Measurements from ENCODE around the gene REPIN1. TPM values are rescaled to one million over a fixed set of nuclear protein-coding genes. Genes with fewer than 3 reads are reported as not detected.

Gene REPIN1
- total RNA-seq, 2 donors from 2014 or later, result 53.9 to 84.2 TPM

DNA sequence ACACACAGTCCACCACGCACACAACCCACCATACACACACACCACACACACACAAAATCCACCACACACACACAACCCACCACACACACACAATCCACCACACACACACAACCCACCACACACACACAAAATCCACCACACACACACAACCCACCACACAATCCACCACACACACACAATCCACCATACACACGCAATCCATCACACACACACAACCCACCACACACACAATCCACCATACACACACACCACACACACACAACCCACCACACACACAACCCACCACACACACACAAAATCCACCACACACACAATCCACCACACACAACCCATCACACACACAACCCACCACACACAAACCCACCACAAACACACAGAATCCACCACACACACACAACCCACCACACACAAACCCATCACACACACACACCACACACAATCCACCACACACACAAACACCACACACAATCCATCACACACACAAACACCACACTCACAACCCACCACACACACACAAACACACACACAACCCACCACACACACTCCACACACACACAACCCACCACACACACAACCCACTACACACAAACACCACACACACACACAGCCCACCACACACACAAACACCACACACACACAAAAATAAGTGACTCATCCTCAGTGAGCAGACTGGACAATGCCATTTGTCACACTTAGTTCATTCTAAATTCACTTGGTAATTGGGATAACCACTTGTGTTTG lies 8.8 kb upstream of the REPIN1 start:
- Mint-ChIP-seq H3K4me3 (peak overlapping the region; percentile 75), H3K4me1 (ENCODE audit: low read depth in 2 of 2) (peaks cover 38 to 39% of the 10 kb centered on the region in 2 donors), H3K27ac (peak overlapping the region; percentile 81 to 82), H3K9me3 (peaks cover 9% of the 10 kb centered on the region), H3K36me3 (peaks cover 5% of the 10 kb centered on the region), H3K27me3 (no peaks in the 10 kb centered on the region)
- ATAC-seq (no peak), DNase-seq (ENCODE audit: low spot score) (no peak)

DNA sequence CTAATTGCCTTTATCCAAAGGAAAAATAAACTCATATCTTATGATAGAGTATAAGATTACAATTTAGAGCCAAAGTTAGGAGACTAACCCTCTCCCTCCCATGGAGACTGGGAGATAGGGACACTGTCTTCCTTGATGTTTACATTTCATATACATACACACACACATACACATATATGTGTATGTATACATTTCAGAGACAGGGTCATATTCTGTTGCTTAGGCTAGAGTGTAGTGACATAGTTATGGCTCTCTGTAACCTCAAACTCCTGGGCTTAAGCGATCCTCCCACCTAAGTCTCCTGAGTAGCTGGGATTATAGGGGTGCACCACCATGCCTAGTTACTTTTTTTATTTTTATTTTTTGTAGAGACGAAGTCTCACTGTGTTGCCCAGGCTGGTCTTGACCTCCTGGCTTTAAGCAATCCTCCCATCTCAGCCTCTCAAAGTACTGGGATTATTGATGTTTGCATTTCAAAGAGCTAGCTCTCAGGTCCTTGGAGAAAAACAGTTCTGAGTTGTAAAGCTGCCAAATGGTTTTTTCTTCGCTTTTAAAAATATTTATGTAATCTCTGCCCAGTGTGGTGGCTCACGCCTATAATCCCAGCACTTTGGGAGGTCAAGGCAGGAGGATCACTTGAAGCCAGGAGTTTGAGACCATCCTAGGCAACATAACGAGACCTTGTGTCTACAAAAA lies 8.1 kb upstream of the REPIN1 start:
- Mint-ChIP-seq H3K4me3 (peak overlapping the region; percentile 75), H3K4me1 (ENCODE audit: low read depth in 2 of 2) (peaks cover 38 to 39% of the 10 kb centered on the region in 2 donors), H3K36me3 (peaks cover 5% of the 10 kb centered on the region), H3K9me3 (peaks cover 9% of the 10 kb centered on the region), H3K27me3 (no peaks in the 10 kb centered on the region), H3K27ac (peak overlapping the region; percentile 81 to 82)
- DNase-seq (ENCODE audit: low spot score) (no peak), ATAC-seq (no peak)

- Mint-ChIP-seq H3K9me3 (peaks cover 9% of the 10 kb centered on the region), H3K27ac (no peak overlapping the region), H3K4me3 (no peak overlapping the region), H3K4me1 (ENCODE audit: low read depth in 2 of 2) (peaks cover 37 to 38% of the 10 kb centered on the region in 2 donors), H3K36me3 (peaks cover 5% of the 10 kb centered on the region), H3K27me3 (no peaks in the 10 kb centered on the region)
- ATAC-seq (no peak), DNase-seq (ENCODE audit: low spot score) (no peak)
Measured at GRCh38 chr7:150361402-150361801, 7.2 kb upstream of the REPIN1 start.

DNA sequence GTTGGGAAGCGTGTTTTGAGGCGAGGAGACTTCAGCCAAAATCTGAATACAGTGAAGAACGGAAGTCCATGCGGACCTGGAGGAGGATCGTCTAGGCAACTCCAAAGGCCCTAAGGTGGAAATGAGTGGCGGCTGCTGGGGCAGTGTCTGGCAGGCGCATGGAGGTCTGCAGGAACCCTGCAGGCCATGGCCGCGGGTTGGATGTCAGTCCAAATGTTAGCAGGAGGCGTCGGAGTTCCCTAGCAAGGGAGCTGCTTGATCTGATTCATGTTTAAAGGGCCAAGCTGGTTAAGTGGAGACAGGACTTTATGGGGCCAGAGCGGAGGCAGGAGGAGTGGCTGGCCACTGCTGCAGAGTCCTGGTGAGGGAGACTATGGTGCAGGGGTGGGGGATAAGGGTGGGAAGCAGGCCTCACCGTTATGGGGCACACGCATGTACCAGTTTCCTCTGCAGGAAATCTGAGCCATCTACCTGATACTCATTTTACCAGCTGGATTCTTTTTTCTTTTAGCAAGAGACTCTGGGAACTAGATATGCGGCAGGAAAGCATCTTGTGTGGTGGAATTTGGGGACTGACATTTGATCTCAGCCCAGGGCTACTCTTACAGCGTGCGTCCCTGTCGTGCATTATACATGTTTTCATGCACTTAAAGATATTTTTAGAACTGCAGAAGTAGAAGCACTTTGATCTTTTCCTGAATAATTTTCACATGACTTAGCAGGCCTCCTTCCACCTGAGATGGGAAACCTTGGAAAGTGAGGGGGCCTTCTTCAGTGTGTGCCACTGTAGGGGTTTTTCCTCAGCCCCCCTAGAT lies 6.6 kb upstream of the REPIN1 start:
- Mint-ChIP-seq H3K27ac (no peak overlapping the region), H3K9me3 (peaks cover 9% of the 10 kb centered on the region), H3K4me1 (ENCODE audit: low read depth in 2 of 2) (peaks cover 35 to 38% of the 10 kb centered on the region in 2 donors), H3K4me3 (no peak overlapping the region), H3K27me3 (no peaks in the 10 kb centered on the region), H3K36me3 (peaks cover 5% of the 10 kb centered on the region)
- ATAC-seq, result no peak
- no peak for DNase-seq (ENCODE audit: low spot score)

- Mint-ChIP-seq H3K4me1 (ENCODE audit: low read depth in 2 of 2) (peaks cover 23 to 26% of the 10 kb centered on the region in 2 donors), H3K27me3 (no peaks in the 10 kb centered on the region), H3K9me3 (peaks cover 9% of the 10 kb centered on the region), H3K36me3 (peaks cover 5% of the 10 kb centered on the region), H3K27ac (no peak overlapping the region), H3K4me3 (no peak overlapping the region)
- ATAC-seq, result no peak
- no peak for DNase-seq (ENCODE audit: low spot score)
Measured at GRCh38 chr7:150363370-150363769, 5.3 kb upstream of the REPIN1 start.

DNA sequence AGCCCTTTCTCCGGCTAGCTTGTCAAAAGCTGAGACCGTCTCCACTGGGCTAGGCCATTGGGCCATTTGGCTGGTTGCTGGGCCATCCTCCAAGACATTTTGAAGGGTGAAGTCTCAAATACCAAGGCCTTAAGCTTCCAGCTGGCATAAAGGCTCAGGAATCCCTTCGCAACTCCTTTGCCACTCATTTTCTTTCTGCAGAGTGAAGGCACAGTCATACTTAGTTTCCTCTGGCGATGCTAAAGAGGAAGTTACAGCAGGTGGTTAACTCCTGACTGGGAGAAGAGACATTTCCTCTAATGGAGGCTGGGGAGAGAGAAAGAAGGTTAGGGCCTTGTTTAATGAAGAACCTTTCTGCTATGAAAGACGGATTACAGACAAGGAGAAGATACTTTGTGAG lies 4.8 kb upstream of the REPIN1 start:
- no peak for ATAC-seq
- H3K27me3 Mint-ChIP-seq, result no peaks in the 10 kb centered on the region
- DNase-seq (ENCODE audit: low spot score), result peak; percentile 13
- H3K9me3 Mint-ChIP-seq, result peaks cover 9% of the 10 kb centered on the region
- H3K27ac Mint-ChIP-seq, result no peak overlapping the region
- H3K4me1 Mint-ChIP-seq (ENCODE audit: low read depth in 2 of 2), result peaks cover 18 to 21% of the 10 kb centered on the region in 2 donors
- H3K4me3 Mint-ChIP-seq, result no peak overlapping the region
- peaks cover 5% of the 10 kb centered on the region for H3K36me3 Mint-ChIP-seq

DNA sequence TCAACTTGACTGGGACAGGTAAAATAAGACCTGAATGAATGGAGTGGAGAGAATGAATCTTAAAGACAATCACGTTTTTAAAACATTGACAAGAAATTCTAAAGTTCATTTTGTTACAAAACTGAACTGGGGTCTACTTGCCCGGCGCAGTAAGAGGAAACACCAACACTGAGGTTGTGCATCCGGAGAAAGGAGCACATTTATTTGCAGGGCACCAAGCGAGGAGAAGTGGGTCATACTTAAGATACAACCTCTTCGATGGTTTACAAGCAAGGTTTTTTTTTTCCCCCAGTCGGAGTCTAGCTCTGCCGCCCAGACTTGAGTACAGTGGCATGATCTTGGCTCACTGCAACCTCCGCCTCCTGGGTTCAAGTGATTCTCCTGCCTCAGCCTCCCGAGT lies 3.4 kb upstream of the REPIN1 start:
- H3K36me3 Mint-ChIP-seq, result peaks cover 1% of the 10 kb centered on the region
- no peaks in the 10 kb centered on the region for H3K27me3 Mint-ChIP-seq
- H3K9me3 Mint-ChIP-seq, result peaks cover under 1% of the 10 kb centered on the region
- peaks cover 13 to 16% of the 10 kb centered on the region in 2 donors for H3K4me1 Mint-ChIP-seq (ENCODE audit: low read depth in 2 of 2)
- ATAC-seq (no peak), DNase-seq (ENCODE audit: low spot score) (no peak)
- no peak overlapping the region for H3K27ac Mint-ChIP-seq
- no peak overlapping the region for H3K4me3 Mint-ChIP-seq

- peaks cover 15 to 17% of the 10 kb centered on the region in 2 donors for H3K4me1 Mint-ChIP-seq (ENCODE audit: low read depth in 2 of 2)
- H3K27me3 Mint-ChIP-seq, result no peaks in the 10 kb centered on the region
- no peaks in the 10 kb centered on the region for H3K9me3 Mint-ChIP-seq
- no peaks in the 10 kb centered on the region for H3K36me3 Mint-ChIP-seq
- peak overlapping the region in 1 of 2 donors; percentile 27 for H3K27ac Mint-ChIP-seq
- H3K4me3 Mint-ChIP-seq, result no peak overlapping the region
- DNase-seq (ENCODE audit: low spot score) (peak; percentile 28), ATAC-seq (no peak)
Measured at GRCh38 chr7:150365673-150366398, 2.8 kb upstream of the REPIN1 start.

DNA sequence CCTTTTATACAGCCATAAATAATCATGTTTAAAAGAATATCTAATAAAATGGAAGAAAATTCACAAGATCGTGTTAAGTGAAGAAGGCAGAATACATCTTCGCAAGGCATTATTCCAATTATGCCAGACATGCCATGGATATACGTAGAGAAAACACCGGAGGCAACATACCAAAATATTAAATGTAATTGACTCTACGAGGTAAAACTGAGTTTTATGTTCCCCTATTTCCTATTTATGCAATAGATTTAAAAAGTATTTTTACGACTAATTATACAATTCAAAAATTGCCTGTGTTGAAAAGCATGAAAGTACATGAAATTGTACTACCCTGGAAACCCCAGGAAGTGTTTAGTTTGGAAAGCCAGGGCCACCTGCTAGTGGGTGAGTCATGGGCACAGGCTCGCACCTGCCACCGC lies 936 bp upstream of the REPIN1 start:
- H3K27me3 Mint-ChIP-seq, result no peaks in the 10 kb centered on the region

GRCh38 chr7:150368884-150369747 lies 494 bp downstream of the REPIN1 start:
- peaks cover 10 to 19% of the 10 kb centered on the region in 2 donors for H3K4me1 Mint-ChIP-seq (ENCODE audit: low read depth in 2 of 2)
- peak overlapping the region; percentile 93 for H3K4me3 Mint-ChIP-seq

More for the DNA sequence above, 936 bp upstream of the REPIN1 start:
- H3K27ac Mint-ChIP-seq, result peak overlapping the region; percentile 78 to 79
- no peak for ATAC-seq
- no peak for DNase-seq (ENCODE audit: low spot score)
- H3K36me3 Mint-ChIP-seq, result no peaks in the 10 kb centered on the region
- no peaks in the 10 kb centered on the region for H3K9me3 Mint-ChIP-seq
- peaks cover 15 to 18% of the 10 kb centered on the region in 2 donors for H3K4me1 Mint-ChIP-seq (ENCODE audit: low read depth in 2 of 2)
- H3K4me3 Mint-ChIP-seq, result peak overlapping the region; percentile 76

GRCh38 chr7:150369748-150370501 lies 1.3 kb downstream of the REPIN1 start:
- Mint-ChIP-seq H3K4me1 (ENCODE audit: low read depth in 2 of 2) (peaks cover 9 to 21% of the 10 kb centered on the region in 2 donors), H3K36me3 (no peaks in the 10 kb centered on the region), H3K27me3 (no peaks in the 10 kb centered on the region), H3K4me3 (peak overlapping the region; percentile 93), H3K9me3 (no peaks in the 10 kb centered on the region), H3K27ac (peak overlapping the region; percentile 89 to 90)
- DNase-seq (ENCODE audit: low spot score) (no peak), ATAC-seq (no peak)

More at GRCh38 chr7:150368884-150369747, 494 bp downstream of the REPIN1 start:
- H3K9me3 Mint-ChIP-seq, result no peaks in the 10 kb centered on the region
- DNase-seq (ENCODE audit: low spot score), result peak; percentile 70
- H3K27ac Mint-ChIP-seq, result peak overlapping the region; percentile 89 to 90
- no peaks in the 10 kb centered on the region for H3K36me3 Mint-ChIP-seq
- ATAC-seq, result peak in 1 of 2 donors; percentile 61
- no peaks in the 10 kb centered on the region for H3K27me3 Mint-ChIP-seq

DNA sequence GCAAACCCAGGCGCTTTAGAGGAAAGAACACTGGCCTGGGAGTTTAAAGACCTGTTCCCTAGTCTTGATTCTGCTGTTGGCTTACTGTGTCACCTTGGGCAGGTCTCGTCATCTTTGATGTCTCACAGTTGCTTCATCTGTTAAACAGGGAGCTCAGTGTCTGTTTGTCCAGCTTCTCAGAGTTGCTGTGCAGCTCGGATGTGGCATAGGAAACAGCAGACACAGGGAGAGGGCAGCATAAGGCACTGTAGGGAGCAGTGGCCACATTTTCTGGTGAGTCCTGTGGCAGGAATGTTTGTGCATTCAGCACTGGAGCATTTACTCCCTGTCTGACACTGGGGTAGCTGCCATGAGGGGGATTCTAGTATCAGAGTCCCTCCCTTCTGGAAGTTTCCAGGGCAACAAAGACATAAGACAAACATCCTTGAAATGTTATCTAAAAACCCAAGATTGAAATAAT lies 2.0 kb downstream of the REPIN1 start:
- Mint-ChIP-seq H3K9me3 (no peaks in the 10 kb centered on the region), H3K27me3 (no peaks in the 10 kb centered on the region), H3K27ac (no peak overlapping the region), H3K4me3 (peak overlapping the region; percentile 38), H3K36me3 (no peaks in the 10 kb centered on the region), H3K4me1 (ENCODE audit: low read depth in 2 of 2) (peaks cover 9 to 21% of the 10 kb centered on the region in 2 donors)
- DNase-seq (ENCODE audit: low spot score) (no peak), ATAC-seq (no peak)

Data from natural killer cell treated with Interleukin-12 subunit alpha and Interleukin-12 subunit beta and Interleukin-15 and Interleukin-18, amount 100 ng/mL, for 72 hours (primary cell).